Right renal cortex interstitium (tissue), 3 donors: ENCODE data around the gene SLC2A8. TPM values are rescaled to one million over a fixed set of nuclear protein-coding genes. Genes with fewer than 3 reads are reported as not detected.

Source experiments
- DNase-seq, 3 donors: peaks; one replicate each; pipeline ENCODE4 v3.0.0-alpha.2; 2013; ENCODE audit warnings: low read depth in 3 of 3, low spot score in 2 of 3
- polyA plus RNA-seq, 3 donors: library from polyadenylated mRNA; unstranded; fragments of 120-200 nt; gene quantifications; one replicate each; pipeline ENCODE4 v1.2.1, GENCODE V29; 2013; ENCODE audit not compliant: insufficient read length in 3 of 3

SLC2A8 gene
- polyA plus RNA-seq, 3 donors = 13.8 to 16.9 (median 14.6) TPM

GRCh38 chr9:127398715-127399400 lies 1.9 kb downstream of the SLC2A8 start:
- no peak for DNase-seq

- no peak for DNase-seq
Observed at GRCh38 chr9:127399736-127400269, 2.8 kb downstream of the SLC2A8 start.

- no peak for DNase-seq
Observed at GRCh38 chr9:127402401-127403090, 5.6 kb downstream of the SLC2A8 start.

GRCh38 chr9:127403507-127404192 lies 6.7 kb downstream of the SLC2A8 start:
- no peak for DNase-seq

- DNase-seq = no peak
Observed at GRCh38 chr9:127404631-127405030, 7.7 kb downstream of the SLC2A8 start.

GRCh38 chr9:127405344-127406125 lies 8.6 kb downstream of the SLC2A8 start:
- no peak for DNase-seq

GRCh38 chr9:127406799-127407491 lies 10.0 kb downstream of the SLC2A8 start:
- DNase-seq = no peak

GRCh38 chr9:127407492-127407843 lies 10.5 kb downstream of the SLC2A8 start:
- DNase-seq = no peak

- no peak for DNase-seq
Observed at GRCh38 chr9:127411122-127411521, 14.2 kb downstream of the SLC2A8 start.

GRCh38 chr9:127415141-127415540 lies 18.2 kb downstream of the SLC2A8 start:
- no peak for DNase-seq

- no peak for DNase-seq
Observed at GRCh38 chr9:127415657-127416056, 18.7 kb downstream of the SLC2A8 start.

- no peak for DNase-seq
Observed at GRCh38 chr9:127417131-127418036, 20.4 kb downstream of the SLC2A8 start.

- no peak for DNase-seq
Observed at GRCh38 chr9:127418037-127418471, 21.1 kb downstream of the SLC2A8 start.

GRCh38 chr9:127419348-127419747 lies 22.4 kb downstream of the SLC2A8 start:
- no peak for DNase-seq

GRCh38 chr9:127421057-127421456 lies 24.1 kb downstream of the SLC2A8 start:
- no peak for DNase-seq

GRCh38 chr9:127422133-127422782 lies 25.3 kb downstream of the SLC2A8 start:
- DNase-seq = no peak

- no peak for DNase-seq
Observed at GRCh38 chr9:127422787-127423186, 25.8 kb downstream of the SLC2A8 start.

- no peak for DNase-seq
Observed at GRCh38 chr9:127423476-127423933, 26.5 kb downstream of the SLC2A8 start.
